HTR-8/SVneo (cell line): ENCODE measurements around the gene DDR2.

Source experiments
- DNase-seq: peaks from one replicate; pipeline ENCODE4 v3.0.0; 2011; ENCODE audit warnings: low spot score, mixed read lengths; ENCODE audit not compliant: insufficient read length
- FAIRE-seq: peaks from 2 replicates; lab custom pipeline; 2011; peaks lifted over from hg19 to GRCh38; lab: Jason Lieb, UNC

Gene DDR2

DNA sequence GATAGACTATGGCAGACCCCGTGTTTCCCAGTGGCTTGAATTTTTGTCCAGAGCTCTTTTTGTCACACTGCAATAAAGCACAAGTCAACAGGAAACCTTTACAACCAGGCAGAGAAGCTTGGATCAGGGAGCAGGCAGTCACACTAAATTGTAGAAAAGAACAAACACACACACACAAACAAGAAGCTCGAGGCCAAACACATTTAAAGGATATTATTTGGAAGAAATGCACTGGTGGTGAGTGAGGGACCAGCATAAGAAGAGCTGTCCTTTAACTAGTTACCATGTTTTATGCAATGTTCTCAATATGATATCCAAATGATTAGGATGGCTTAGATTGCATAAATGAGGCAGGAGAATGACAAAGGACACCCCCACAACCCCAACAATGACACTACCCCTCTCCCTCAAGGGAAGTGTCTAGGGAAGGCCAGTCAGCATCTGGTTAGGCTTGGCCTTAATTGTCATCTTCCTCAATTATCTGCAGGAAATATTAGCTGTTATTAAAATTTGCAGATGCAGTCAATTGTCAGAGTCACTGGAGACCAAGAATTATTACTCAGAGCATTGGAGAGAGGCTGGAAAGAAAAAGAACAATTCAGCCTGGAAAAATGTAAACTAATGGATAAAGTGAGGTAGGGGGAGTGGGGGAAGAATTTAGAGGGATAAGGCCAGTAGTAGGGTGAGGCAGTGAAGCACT is 35.3 kb downstream of the DDR2 start:
- DNase-seq = no peak
- FAIRE-seq = no peak

DNA sequence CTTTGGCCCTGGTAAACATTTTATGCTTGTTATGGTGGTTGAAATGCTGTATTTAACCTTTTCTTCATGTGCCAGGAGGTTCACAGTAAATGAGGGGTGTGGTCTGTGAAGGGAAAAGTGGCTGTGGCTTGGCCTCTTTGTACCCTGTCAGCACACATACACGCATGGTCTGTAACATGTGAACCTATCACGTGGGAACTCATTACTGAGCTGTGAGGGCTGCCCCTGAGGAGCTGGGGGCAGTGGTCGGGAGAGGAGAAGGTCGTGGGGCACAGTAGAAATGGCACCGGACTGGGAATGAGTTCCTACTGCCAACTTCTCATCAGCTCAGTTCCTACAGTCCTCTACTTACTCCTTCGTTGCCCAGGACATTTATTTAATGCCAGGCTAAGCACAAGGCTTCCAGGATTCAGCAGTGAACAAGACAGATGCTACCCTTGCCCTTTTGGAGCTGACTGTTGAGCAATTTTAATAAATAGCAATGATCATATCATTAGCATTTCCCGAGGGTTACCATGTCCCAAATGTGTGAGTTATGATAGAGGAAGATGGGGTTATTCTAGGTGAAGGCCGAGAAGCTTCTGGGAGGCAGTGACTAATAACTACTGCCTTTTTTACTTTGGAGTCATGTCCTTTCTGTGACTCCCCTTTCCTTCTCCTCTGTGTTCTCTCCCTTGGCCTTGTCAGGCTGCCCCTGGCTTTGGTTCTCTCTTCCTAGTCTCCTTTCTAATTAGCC is 38.8 kb downstream of the DDR2 start:
- no peak for FAIRE-seq
- no peak for DNase-seq

DNA sequence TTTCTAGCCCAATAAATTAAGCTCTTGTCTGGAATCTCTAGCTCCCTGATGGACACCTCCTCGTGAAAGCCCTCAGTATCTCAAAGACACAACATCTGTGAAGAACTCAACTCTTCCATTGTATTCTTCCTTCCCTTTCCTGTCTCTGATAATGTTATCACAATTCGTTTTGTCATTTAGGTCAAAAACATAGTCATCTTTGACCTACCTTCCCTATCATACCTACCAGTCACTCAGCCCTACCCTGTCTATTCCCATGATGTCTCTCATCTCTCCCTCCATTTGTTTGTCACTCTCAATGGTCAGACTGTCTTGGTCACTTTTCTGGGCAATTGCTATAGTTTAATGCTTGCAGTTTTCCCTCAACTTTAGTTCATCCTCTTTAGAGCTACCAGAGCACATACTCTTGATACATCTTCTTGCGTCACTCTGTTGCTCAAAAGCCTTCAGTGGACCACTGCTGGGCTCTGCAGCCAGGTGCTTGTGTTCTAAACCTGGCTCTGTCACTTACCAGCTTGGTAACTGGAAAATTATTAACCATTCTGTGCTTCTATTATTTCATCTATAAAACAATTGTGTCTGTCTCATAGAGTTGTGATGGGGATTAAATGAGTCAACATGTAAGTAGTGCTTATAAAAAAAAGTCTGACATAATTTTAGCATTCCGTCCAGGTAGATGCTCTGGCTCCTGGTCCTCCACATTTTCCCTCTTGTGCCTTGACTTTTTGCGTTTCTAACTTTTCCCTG is 39.6 kb downstream of the DDR2 start:
- FAIRE-seq (no peak), DNase-seq (no peak)

DNA sequence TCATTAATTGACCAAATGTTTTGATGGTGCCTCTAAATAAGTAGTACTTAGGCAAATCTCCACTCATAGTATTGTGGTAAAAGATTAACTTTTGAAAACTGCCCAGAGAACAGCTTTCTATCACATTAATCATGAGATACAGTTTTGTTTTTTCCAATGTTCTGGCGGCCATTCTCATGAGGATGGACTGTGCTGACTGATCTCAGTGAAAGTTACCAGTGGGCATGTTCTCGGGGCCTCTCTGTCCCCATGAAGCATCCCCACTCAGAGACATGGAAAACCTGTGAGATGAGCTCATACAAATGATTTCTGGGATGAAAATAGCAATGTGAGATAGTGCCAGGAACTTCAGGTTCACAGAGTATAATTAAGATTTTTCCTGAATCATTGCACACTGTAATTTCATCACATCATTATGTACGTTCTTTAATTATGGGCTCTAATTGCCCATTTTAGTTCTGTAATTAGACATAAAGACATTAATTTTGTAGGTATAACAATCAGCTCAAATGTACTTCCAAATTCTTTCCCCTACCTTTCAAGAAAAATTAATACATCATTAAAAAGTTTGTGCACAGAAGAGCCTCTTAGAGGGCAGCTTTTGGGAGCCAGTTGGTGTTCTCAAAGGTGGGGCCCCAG is 40.5 kb downstream of the DDR2 start:
- DNase-seq = no peak
- FAIRE-seq = no peak

DNA sequence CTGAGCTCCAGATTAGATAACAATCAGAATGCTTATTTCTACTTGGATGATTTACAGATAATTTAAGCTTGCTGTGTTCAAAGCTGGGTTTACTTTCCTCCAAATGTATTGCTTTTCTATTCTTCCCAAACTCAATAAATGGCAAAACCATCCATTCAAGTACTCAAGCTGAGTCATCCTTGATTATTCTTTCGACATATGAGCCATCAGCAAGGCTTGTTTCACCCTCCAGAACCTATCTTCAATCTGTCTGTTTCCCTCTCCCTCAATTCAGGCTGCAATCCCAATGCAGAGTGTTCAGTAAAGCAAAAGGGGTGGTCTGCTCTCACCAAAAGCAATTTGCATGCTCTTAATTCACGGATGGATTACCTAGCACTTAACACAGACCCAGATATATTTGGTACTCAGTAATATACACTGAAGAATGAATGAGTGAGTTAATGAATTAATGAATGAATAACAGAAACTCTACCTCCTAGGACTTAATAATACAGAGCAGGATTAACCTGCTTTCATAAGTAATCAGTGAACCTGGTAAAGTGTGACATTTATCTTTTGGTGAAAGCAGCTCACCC is 41.9 kb downstream of the DDR2 start:
- DNase-seq (no peak), FAIRE-seq (no peak)

DNA sequence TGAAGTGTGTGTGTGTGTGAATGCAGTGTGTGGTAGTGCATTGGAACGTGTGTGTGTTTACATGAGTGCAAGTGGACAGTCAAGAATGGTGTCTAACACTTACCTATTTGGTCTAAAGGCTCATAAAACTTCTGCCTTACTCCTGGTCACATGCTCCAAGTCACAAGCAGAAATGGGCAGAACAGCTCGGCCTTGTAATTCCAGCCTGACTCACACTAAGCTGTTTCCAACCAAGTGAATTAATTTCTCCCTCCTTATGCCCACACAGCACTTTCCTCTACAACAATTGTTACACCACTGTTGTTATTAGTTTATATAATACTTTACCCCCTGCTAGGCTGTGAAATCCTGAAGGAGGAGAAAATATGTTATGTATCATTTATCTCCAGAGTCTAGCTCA is 43.8 kb downstream of the DDR2 start:
- FAIRE-seq (peak; percentile 57), DNase-seq (no peak)

DNA sequence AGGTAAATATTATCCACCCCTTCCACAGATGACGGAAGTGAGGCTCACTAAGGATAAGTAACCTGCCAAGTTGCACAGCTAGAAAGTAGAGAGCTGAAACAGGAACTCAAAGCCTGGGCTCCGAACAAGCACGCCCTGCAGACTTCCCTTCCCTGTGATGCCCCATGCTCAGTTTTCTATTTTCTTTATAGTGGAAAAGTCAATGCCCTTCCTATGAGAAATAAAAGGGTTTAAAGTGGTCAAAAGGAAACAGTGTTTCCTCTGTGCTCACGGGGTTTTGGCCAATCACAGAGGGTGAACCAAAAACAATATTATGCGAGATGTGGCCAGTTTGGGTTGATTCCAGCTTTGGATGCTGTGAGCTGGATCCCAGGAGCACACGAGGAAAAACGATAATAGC is 44.5 kb downstream of the DDR2 start:
- DNase-seq (no peak), FAIRE-seq (no peak)

DNA sequence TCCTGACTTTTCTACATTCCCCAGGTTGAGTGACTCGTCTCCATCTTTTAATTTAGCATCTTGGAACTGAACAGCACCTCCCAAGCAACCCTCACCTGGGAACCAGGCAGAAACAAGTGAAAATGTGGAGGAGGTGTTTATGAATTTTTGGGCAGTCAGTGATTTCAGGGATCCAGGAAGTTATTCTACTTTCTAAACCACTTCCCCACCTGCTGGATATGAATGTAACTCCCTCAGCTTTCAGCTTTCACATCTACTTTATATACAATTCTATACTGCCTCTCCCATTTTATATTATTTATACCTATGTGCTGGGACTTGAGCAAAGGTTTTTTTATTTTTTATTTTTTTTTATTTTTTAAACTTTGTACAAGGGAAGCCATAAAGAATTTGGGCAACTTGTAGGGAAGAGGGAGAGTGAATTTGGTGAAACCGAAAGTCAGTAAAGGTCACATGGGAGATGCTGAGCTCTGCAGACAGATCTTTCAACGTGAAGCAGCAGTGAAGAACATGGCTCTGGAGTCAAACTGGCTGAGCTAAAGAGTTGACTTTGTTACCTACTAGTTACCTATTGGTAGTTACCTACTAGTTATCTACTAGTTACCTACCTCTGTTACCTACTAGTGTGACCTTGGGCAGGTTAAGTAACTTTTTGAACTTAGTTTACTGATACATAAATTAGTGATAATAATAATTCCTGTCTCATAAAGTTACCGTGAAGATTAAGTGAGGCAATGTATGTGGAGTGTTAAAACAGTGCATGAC is 45.5 kb downstream of the DDR2 start:
- DNase-seq = no peak
- no peak for FAIRE-seq

DNA sequence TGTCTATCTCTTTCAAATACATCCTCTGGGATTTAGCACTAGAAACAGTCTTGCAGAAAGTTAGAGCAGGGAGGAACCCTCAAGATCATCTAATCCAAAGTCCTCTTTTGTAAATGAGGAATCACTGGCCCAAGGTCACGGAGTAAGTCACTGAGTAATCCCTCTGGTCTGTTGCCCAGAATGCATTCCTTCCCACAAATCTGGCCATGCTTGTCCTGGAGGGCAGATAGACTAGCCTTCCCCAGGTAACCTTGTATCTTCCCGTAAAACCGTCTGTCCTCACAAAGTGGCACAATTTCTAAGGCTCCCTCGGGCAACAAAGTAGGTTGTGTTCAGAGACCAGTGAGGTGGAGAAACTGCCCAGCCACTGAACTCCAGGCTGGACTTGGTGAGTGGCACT is 46.2 kb downstream of the DDR2 start:
- FAIRE-seq (no peak), DNase-seq (peak; percentile 30)

DNA sequence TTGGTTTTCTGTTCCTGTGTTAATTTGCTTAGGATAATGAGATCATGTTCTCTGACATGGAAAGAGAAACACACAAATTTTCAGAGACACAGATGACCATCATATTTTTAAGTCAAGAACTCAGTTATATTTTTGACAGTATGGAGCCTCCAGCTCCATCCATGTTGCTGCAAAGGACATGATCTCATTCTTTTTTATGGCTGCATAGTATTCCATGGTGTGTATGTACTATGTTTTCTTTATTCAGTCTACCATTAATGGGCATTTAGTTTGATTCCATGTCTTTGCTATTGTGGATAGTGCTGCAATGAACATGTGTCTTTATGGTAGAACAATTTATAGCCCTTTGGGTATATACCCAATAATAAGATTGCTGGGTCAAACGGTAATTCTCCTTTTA is 47.0 kb downstream of the DDR2 start:
- DNase-seq (no peak), FAIRE-seq (no peak)

DNA sequence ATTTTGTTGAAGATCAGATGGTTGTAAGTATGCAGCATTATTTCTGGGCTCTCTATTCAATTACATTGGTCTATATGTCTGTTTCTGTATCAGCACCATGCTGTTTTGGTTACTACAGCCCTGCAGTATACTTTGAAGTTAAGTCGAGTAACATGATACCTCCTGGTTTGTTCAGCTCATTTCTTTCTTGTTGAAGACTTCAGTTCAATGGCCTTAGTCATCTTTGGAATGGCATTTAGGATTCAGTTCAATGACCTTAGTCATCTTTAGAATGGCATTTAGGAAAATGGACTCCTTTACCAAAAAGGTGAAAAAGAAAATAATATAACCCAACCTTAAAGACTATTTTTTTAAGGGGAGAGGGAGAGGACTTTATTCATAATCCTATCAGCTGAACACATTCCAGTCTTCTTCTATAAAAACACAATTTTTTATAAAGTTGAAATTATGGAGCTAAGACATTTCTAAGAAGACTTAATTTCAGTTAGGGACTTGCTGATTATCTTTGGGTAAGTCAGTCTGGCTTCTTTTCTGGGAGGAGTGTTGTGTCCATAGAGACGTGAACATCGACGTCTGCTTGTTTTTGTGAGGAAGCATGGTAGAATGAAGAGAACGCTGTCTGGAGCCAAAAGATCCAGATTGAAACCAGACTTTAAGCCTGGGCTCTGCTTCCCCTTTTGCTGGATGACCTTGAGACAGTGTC is 48.3 kb downstream of the DDR2 start:
- FAIRE-seq = no peak
- no peak for DNase-seq

DNA sequence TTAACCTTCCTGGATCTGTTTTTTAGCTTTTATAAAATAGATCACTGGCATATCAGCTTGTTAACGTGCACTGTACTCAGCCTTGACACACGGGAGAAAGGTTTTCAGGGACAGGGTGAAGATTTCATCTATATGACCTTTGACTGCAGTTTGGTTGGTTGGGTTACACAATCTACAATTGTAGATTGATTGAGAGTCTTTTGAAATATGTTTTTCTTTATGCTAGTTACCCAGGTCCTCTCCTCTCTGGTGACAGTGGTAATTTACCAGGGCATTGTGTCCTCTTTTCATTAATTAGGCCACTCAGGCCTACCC is 48.8 kb downstream of the DDR2 start:
- no peak for FAIRE-seq
- no peak for DNase-seq

DNA sequence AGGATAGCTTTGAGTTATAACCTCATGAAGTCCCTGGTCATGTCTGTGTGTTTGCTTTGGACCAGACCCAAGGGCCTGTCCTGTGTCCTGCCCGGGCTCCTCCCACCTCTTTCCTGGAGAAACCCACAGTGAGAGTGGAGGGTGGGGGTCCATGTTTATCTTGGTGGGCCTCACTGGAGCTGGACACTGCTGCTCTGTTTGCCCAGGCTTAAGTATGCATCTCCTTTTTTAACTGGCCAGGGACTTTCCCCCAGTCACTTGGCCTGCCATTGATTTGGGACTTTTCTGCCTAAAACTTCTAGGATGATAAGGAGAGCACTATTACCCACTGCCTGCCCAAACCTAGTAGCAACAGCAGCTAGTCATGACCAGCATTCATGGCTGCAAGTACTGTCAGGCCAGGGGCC is 49.8 kb downstream of the DDR2 start:
- DNase-seq (no peak), FAIRE-seq (no peak)

DNA sequence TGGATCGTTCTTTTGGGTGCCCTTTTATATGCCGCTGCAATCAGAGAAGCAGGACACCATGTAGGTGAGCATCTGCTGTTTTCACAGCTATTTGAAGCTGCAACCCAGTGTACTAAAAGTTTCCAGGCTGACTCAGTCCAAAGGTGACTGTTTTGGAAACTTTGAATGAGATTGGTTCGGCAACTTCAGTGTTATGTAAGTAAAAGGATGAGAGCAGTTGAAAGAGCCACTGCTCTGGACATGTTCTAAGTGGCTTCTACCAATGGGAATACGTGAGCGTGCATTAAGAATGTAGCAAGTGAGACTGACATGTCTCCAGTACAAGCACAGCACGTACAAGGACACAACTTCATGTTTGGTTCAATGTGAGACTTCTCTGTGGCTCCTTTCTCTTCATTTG is 55.6 kb downstream of the DDR2 start:
- FAIRE-seq (no peak), DNase-seq (no peak)

DNA sequence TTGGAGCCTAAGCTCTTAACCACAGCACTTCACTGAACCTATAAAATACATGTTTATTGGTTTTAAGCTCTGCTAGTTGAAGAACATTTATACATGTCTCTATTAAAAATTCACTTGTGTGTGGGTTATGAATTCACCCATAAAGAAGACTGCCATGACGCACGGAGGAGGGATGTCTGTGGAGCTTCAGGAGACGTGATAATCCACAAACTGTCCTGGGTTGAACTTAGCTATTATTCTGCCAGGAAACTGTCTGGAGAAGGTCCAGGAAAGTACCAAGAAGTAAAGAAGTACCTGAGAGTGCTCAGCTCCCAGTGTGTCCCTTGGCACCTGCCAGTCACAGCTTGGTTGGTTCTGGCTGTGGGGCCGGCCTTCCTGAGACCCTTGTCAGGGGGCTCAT is 56.3 kb downstream of the DDR2 start:
- DNase-seq (no peak), FAIRE-seq (no peak)

DNA sequence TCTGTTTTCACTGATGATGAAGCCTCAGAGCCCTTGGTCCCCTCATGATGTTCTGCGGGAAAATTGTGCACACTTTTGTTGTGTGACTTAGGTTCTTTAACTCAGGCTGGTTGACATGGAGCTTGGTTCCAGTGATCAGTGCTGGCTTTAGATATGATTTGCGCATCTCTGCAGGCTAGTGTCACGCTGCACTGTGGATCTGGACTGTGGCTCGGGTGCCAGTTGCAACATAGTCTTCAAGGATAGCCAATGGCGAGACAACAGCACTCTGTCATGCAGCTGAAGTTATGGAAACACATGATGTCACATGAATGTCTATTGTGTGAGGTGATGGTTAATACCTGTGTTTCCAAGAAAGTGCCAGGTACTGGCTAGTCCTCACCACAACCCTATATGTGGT is 56.7 kb downstream of the DDR2 start:
- no peak for DNase-seq
- no peak for FAIRE-seq

DNA sequence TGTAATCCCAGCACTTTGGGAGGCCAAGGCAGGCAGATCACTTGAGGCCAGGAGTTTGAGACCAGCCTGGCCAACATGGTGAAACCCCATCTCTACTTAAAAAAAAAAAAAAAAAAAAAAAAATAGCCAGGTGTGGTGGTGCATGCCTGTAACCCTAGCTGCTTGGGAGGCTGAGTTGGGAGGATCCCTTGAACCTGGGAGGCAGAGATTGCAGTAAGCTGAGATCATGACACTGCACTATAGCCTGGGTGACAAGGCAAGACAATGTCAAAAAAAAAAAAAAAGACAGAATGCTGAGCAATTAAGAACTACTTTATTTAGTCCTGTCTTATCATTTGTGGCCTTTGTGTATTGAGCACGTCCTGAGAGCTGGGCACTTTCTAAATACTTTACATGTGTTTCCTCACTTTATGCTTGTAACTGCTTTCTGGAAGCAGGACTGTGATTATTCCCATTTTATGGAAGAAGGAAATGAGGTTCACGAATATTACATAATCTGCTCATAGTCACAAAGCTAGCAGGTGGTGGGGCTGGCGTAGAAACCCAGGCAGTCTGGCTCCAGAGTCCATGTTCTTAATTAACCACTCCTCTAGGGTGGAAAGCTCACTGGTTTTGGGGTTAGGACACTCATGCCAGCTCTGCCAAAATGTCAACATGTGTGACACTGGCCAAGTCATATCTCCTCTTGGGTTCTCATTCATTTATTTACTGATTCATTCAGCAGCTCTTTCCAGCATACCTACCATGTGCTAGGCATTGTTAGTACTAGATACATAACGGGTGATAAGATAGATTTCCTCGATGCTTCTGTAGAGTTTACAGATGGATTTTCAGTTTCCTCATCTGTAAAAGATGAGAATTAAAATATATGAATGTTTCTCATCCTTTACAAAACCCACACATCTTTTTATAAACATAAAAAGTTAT is 57.7 kb downstream of the DDR2 start:
- FAIRE-seq (no peak), DNase-seq (no peak)

DNA sequence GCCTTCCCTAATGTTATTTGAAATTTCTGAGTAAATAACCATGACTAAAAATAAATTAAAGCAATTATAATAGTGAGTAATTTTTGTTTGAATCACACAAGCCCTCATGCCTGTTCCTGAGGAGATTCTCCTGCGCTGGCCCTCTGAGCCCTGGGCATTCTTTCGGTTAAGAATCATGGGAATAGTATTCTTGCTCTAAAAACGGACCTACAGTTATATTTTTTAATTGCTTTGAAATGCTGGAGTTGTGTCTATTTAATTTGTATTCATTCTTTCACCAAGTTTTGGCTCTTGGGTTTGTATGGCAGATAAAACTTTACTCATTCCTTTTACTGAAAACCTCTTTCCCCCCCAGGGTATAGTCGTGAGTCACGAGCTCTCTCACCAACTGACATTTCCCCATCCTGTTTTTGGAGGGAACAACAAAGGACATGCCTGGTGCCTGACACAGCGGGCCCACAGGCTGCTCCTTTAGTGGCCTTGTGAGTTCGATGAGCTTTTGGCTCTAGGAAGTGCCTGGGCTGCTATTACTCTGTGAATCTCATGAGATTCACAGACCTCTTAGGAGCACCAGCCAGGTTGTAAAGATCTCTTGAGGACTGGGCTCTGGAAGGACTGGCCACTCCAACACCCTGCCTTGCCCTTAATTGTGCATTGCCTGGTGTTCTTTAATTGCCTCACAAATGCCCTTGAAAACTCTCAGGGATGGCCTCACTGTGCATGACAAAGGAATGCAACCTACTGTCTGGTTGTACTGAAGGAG is 58.6 kb downstream of the DDR2 start:
- DNase-seq (peak; percentile 54), FAIRE-seq (no peak)
